K562 (cell line): ENCODE results near the gene RAB31. TPM values are rescaled to one million over a fixed set of nuclear protein-coding genes. Genes with fewer than 3 reads are reported as not detected.

Source experiments
- CAMTA2 ChIP-seq: fragments of 250-450 bp; sonication (Bioruptor Pico); conservative IDR thresholded peaks from 2 replicates; pipeline ENCODE4 v1.5.1; 2022
- ERF ChIP-seq: fragments of 450-650 bp; formaldehyde crosslinking; IDR thresholded peaks from 2 replicates; pipeline ENCODE4 v1.4.0; 2020; ENCODE audit warnings: mild to moderate bottlenecking, mixed read lengths
- FUS ChIP-seq: fragments of 200-400 bp; formaldehyde crosslinking; optimal IDR thresholded peaks from 2 replicates; pipeline ENCODE3; 2017; ENCODE audit warnings: low read depth, low read length
- MAZ ChIP-seq, 2 experiments: fragments of 450-650 bp in 1 of 2; sonication (generic) in 1 of 2; formaldehyde crosslinking; IDR thresholded peaks in 1 of 2; conservative IDR thresholded peaks in 1 of 2; 2 replicates each; pipeline versions ENCODE4 v1.4.0 to v1.5.0; 2020; ENCODE audit warnings: mild to moderate bottlenecking in 1 of 2, missing genetic modification reagents in 1 of 2
- MITF ChIP-seq: IDR thresholded peaks from 2 replicates; pipeline ENCODE4 v1.6.1; 2014; ENCODE audit warnings: antibody characterized with exemption
- NRF1 ChIP-seq, 2 experiments: fragments of 450-650 bp; IDR thresholded peaks in 1 of 2; conservative IDR thresholded peaks in 1 of 2; 2 replicates each; pipeline ENCODE4 v1.6.1; 2014; ENCODE audit warnings: mild to moderate bottlenecking in 2 of 2
- PKNOX1 ChIP-seq: fragments of 450-650 bp; IDR thresholded peaks from 2 replicates; pipeline ENCODE4 v1.6.1; 2016
- PTTG1 ChIP-seq: fragments of 450-650 bp; IDR thresholded peaks from 2 replicates; pipeline ENCODE4 v1.6.1; 2016; ENCODE audit warnings: low read depth, mild to moderate bottlenecking, missing genetic modification characterization, missing compliant biosample characterization
- REST ChIP-seq, 2 experiments: fragments of 450-650 bp; formaldehyde crosslinking in 1 of 2; IDR thresholded peaks; 2 replicates each; pipeline versions ENCODE4 v1.4.0 to v1.6.1; 2014 to 2020; ENCODE audit warnings: mild to moderate bottlenecking in 2 of 2, borderline replicate concordance in 1 of 2, low read depth in 1 of 2
- SMARCB1 ChIP-seq: IDR thresholded peaks from 2 replicates; pipeline ENCODE4 v1.6.1; 2011; ENCODE audit warnings: improper control_type of control experiment, low read depth; ENCODE audit not compliant: insufficient read length
- SRSF7 ChIP-seq: fragments of 200-400 bp; formaldehyde crosslinking; optimal IDR thresholded peaks from 2 replicates; pipeline ENCODE3; 2017; ENCODE audit warnings: mild to moderate bottlenecking, low read depth, low read length
- ZNF589 ChIP-seq: fragments of 200-800 bp; sonication (Bioruptor generic); IDR thresholded peaks from 2 replicates; pipeline ENCODE4 v1.6.1; 2016; ENCODE audit warnings: low read depth, missing genetic modification characterization, missing compliant biosample characterization
- ZNF79 ChIP-seq: fragments of 250-450 bp; sonication (Bioruptor Pico); IDR thresholded peaks from 2 replicates; pipeline ENCODE4 v1.4.0; 2020; ENCODE audit warnings: low read depth, mild to moderate bottlenecking, moderate library complexity
- polyA plus RNA-seq, 8 experiments: library from polyadenylated mRNA; depleted of rRNA in 4 of 8; stranded (reverse) in 5 of 8; unstranded in 3 of 8; fragments of >200 nt; fragmentation: Nextera tagmentation in 2 of 8; fragmentation: Illumina TruSeq in 1 of 8; extraction: Ambion mirVana in 2 of 8; extraction: Trizol in 1 of 8; gene quantifications; 2 replicates each; pipeline versions ENCODE4 v1.2.1 to v1.2.3, GENCODE V29; 2011 to 2014; ENCODE audit warnings: inconsistent platforms in 1 of 8, missing spikeins in 1 of 8
- total RNA-seq, 7 experiments: library from RNA; depleted of rRNA in 6 of 7; stranded (reverse); fragments of >200 nt in 6 of 7; fragmentation: Illumina TruSeq in 2 of 7; extraction: Trizol in 2 of 7; gene quantifications; 2 replicates each; pipeline versions ENCODE4 v1.2.1 to v1.2.3, GENCODE V29; 2011 to 2021; ENCODE audit warnings: low replicate concordance in 1 of 7

Gene RAB31
- total and polyA plus RNA-seq, 9 of the 15 experiments (the other 6 are each of a cell fraction or from before 2014, with no cell fraction given): 20.7 to 70.4 (median 41.3) TPM

GRCh38 chr18:9706081-9706935 lies 1.8 kb upstream of the RAB31 start (continued):
- TF ChIP-seq MITF (no peak), PTTG1 (peak; percentile 21; the same call in 1 of the 2 replicates), ZNF79 (CRISPR knock-in tag) (no peak), FUS (no peak), ZNF589 (CRISPR knock-in tag) (peak; percentile 53; the same call in 1 of the 2 replicates), SMARCB1 (no peak), REST (IDR thresholded peaks at IDR 0.05; ENCODE audit: borderline replicate concordance) (no peak), REST (CRISPR knock-in tag; IDR thresholded peaks at IDR 0.05; ENCODE audit: low read depth) (no peak), ERF (CRISPR knock-in tag) (0 out of 2 replicates have a peak, but pooled peaks have one; percentile 76), MAZ (CRISPR knock-in tag; conservative IDR thresholded peaks at IDR 0.05 in 1 of 2, IDR thresholded peaks at IDR 0.05 in 1 of 2) (peak in 1 of 2 experiments; percentile 50; a peak in 1 of 4 replicates), PKNOX1 (peak; percentile 50; the same call in 1 of the 2 replicates), CAMTA2 (CRISPR knock-in tag) (no peak), SRSF7 (no peak), NRF1 (conservative IDR thresholded peaks at IDR 0.05 in 1 of 2, IDR thresholded peaks at IDR 0.05 in 1 of 2) (0 out of 4 replicates have a peak, but pooled peaks of 1 of the 2 experiments have one; percentile 20)
